GM19455 (cell line): ENCODE data around the gene RAB40C.
A peak's percentile ranks its signal among the peaks of the same experiment; 100 is the strongest.

Source experiments
- ATAC-seq: cut with Tn5 transposase; IDR thresholded peaks from one replicate; pipeline ENCODE4 v1.9.1; 2021; ENCODE audit not compliant: unreplicated experiment

The RAB40C gene

GRCh38 chr16:574021-574760 is 15.7 kb upstream of the RAB40C start:
- no peak for ATAC-seq

DNA sequence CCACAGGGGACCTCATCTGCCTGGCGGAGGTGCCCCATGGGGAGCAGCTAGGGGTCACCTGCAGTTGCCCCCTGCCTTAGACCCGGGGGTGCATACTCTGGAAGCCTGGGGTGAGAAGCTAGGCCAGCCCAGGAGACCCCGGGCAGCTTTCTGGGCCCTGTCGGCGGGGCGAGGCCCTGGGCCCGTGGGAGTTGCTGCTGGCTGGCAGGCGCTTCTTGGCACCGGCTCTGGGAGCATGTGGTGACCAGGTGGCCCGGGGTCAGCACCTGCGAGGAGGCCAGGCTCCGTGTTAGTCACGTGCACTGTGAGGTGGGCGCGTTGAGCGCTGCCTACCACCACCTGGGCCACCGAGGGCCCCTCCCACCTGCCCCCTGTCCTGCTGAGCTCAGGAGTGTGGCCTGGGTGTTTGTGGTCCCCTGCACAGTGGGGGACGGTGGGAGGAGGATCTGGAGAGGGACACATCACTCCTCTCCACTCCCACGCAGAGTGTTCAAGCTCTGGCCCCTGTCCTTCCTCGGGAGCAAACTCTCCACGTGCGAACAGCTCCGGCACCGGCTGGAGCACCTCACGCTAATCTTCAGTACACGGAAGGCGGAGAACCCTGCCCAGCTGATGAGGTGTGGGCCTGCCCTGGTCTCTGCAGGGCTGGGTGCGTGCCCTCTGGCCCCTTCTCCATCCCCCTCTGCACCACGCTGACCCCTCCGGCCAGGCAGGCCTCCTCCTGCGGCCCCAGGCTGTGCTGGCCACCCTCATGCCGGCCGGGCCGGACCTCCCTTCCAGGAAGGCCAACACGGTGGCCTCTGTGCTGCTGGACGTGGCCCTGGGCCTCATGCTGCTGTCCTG is 14.3 kb upstream of the RAB40C start:
- ATAC-seq, result no peak

DNA sequence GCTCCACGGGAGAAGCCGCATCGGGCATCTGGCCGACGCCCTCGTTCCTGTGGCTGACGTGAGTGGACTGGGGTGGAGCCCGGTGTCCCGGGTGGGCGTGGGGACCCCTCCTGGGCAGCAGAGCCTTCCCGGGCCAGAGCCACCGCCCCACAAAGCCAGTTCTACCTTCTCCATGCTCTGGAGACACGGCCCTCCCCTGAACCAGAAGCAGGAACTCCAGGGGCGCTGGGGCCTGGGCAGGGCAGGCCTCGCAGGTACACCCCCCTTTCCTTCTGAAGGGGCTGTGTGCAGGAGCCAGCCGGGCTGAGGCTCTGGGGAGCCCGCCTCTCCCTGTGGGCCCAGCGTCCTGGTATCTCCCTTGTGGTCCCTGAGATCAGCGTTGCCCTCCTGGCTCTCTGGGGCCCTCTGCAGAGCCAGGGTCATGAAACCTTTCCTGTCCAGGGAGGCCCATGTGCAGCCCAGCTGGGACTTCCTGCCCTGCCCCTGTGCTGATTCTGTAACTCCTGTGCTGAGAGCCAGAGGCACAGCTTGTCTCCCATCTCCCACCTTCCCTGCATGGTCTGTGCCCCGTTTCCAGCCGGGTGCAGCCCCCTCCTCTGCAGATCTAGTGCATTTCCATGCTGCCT is 13.6 kb upstream of the RAB40C start:
- no peak for ATAC-seq

DNA sequence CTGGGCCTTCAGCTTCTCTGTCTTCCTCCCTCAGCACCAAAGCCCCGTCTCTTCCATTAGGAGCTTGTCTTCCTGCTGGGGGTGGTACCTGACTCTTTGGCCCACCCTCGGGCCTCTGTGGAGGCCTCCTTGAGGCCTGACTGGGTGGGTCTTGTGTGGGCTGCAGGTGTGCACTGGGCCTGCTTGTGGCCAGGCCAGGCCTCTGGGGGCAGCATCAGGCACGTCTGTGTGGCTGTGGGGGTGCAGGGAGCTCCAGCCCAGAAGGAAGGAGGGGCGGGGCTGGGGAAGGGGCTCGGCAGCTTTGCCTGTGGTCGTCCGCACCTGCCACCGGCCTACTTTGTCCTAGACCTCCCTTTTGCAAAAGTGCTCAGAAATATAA is 13.1 kb upstream of the RAB40C start:
- no peak for ATAC-seq

DNA sequence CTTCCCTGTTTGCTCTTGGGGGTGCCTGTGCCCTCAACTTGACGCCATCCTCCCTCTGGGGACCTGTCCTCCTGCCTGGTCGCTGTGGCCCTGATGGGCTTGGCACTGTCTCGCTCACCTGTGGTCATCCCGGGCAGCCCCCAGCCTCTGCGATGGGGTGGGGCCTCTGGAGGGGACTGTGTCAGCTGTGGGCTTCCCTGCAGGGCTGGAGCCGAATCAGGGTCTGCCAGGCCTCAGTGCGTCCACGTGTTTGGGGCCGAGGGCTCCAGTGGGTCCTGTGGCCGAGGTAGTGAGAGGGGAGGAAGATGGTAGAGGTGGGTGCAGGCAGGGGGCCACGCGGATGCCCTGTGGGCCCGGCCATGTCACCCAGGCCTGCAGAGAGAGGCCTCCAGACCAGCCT is 12.1 kb upstream of the RAB40C start:
- ATAC-seq, result no peak

DNA sequence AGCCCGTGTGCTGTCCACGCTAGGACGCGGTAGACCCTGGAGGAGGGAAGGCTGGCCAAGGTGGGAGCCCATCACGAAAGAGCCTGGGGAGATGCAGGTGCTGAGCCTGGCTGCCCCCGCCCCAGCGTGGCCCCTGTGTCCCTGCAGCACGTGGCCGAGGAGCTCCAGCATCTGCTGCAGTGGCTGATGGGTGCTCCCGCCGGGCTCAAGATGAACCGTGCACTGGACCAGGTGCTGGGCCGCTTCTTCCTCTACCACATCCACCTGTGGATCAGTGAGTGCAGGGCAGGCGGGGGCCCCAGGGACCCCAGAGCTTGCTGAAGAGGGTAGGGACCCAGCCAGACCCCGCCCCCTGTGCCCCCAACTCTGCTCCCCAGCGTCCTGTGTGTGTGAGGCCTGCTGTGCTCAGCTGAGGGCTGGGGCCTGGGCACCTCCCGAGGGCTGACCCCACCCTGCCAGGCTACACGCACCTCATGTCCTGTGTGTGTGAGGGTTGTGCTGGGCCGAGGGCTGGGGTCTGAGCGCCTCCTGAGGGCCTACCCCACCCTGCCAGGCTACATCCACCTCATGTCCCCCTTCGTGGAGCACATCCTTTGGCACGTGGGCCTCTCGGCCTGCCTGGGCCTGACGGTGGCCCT is 11.5 kb upstream of the RAB40C start:
- ATAC-seq, result no peak

DNA sequence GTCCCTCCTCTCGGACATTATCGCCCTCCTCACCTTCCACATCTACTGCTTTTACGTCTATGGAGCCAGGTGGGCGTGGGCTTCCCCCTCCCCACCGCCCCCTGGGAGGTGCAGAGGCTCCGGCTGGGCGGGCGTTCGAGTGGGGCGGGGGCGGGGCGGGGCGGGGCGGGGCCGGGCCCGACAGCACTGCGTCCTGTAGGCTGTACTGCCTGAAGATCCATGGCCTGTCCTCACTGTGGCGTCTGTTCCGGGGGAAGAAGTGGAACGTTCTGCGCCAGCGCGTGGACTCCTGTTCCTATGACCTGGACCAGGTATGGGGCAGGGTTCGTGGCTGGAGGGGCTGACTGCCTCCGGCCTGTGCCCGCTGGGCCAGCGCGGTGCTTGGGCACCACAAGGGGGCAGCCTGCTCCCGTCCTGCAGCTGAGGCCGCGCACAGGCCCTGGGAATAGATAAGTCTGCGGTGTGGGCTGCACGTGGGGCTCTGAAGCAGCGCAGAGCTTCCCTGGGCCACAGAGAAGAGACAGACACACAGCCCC is 10.9 kb upstream of the RAB40C start:
- no peak for ATAC-seq

DNA sequence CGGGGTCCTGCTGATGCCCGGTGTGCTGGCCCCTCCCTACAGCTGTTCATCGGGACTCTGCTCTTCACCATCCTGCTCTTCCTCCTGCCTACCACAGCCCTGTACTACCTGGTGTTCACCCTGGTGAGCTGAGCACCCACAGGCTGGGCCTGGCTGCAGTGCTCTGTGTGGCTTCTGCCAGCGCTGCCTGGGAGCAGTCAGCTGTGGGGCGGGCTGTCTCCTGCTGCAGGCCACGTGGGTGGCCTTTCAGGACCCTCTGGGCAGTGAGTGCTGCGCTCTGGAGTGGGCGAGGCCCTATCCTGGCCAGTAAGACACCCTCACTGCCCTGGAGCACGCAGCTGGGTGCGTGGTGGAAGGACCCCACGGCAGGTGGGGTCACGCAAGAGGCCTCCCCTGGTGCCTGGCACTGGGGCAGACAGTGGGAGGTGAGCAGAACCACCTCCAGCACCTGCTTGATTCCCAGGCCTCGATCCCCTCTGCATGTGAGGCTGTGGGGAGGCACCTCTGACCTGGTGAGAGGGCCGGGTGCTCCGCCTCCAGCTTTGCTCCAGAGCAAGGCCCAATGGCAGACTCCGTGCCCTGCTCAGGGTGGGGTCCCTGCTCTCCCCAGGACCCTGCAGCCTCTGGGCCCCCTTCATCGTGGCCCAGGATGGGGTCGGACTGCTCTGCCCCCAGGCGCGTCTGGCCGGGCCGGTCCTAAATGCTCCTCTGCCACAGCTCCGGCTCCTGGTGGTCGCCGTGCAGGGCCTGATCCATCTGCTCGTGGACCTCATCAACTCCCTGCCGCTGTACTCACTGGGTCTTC is 9.5 kb upstream of the RAB40C start:
- ATAC-seq, result no peak

- ATAC-seq, result no peak
Measured at GRCh38 chr16:580946-581498, 8.8 kb upstream of the RAB40C start.

- no peak for ATAC-seq
Measured at GRCh38 chr16:582218-582613, 7.7 kb upstream of the RAB40C start.

DNA sequence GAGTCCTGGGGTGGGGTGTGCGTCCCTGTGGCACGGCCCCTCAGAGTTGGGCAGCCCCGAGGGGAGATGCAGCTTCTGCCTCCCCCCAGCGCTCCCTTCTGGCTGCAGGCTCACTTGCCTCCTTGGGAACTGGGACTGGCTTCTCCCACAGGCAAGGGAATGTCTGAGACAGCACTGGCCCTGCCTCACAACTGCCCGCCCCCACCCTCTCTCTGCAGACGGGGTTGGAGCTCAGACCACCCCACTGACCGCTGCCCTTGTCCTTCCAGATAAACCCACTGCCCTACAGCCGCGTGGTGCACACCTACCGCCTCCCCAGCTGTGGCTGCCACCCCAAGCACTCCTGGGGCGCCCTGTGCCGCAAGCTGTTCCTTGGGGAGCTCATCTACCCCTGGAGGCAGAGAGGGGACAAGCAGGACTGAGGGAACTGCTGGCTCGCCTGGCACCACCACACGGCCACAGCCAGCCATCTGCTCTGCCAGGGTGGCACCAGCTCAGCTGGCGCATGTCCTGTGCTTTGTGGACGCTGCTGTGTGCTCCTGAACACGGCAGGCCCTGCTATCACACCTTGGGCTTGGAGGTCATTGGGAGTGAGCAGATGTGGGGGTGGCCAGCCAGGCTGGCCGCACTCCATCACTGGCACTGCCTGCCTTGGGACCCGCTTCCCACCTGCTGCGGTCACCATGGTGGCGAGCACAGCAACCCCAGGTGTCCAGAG is 7.1 kb upstream of the RAB40C start:
- no peak for ATAC-seq

GRCh38 chr16:583470-583814 is 6.4 kb upstream of the RAB40C start:
- no peak for ATAC-seq

DNA sequence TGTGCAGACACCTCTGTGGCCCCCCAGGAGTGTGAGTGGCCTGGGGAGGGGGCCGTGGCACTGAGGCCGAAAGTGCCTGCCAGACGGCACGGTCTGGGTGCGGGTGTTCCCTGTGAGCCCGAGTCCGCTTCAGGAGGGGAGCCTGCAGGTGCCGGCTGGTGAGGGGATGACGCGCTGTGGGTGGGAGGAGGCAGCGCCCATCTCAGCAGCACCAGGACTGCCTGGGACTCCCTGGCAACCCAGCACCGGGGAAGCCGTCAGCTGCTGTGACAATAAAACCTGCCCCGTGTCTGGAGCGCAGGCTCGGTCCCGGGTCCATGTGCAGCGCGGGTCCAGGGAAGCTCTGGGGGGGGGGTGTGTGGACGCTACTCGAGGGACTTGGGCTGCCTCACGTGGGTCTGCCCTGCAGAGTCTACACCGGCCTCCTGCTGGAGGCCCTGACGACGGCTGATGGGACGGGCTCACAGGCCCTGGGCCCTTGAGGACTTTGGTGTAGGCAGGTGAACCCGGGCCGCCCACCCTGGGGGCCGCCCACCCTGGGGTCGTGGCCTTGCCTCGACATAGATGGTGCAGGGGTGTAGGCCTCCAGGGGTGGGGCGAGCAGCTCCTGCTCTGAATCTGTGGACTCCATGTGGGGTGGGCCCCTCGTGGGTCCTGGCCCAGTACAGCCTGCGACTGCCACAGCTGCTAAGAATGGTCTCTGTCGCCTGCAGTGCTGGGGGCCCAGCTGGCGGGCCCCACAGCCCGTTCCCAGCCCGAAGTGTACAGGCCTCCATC is 5.9 kb upstream of the RAB40C start:
- no peak for ATAC-seq

GRCh38 chr16:585351-585750 is 4.5 kb upstream of the RAB40C start:
- no peak for ATAC-seq

- ATAC-seq, result no peak
Measured at GRCh38 chr16:586047-586644, 3.7 kb upstream of the RAB40C start.

DNA sequence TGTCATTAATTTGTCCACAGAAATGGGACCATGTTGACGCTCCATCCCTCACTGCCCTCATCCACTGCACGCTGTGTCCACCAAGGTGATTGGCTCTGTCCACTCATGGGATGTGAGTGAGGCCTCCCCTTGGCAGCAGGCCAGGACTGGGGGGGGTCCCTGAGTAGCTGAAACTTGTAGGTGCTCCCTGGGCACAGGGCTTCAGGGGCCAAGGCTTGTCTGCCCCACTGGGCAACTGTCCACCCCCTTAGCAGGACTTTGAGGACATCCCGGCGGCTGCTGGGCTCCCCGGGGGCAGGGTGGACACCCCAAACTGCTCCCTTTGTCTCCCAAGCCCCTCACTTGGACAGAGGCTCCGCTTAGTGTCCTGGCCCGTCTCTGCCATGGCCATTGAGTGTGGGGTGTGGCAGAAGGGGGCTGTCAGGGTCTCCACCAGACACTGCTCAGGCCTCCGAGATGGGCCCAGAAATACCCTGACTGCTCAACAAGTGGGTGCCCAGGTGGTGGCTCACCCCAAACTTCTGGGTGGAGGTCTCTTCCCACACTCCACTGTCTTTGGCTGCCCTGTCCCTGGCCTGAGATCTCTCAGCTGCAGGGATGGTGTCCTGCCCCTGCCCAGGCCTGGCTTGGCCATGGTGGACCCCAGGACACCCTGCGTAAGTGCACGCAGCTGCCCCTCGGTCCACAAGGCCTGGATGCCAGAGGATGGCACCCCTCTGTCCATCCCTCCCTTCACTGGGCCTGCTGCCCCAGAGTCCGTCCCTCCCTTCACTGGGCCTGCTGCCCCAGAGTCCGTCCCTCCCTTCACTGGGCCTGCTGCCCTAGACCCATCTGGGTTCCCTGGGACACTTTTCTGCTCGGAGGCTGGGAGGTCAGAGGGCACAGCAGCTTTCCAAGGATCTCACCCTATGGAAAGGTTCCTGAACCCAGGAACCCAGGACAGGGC is 2.9 kb upstream of the RAB40C start:
- ATAC-seq, result no peak

DNA sequence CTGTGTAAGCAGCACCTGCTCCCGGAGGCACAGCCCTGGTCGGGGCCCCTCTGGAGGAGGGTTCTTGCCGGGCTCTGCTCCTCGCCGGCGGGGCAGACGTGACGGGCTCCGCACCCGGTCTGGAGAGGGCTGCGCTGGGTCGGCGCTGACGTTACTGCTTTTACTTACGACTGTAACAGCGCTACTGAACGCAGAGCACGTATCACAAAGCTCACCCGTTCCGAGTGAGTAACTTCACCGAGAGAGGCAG is 1.3 kb upstream of the RAB40C start:
- peak; percentile 0 for ATAC-seq
